GM19467 (cell line): ENCODE results near the gene UGGT2.
"Not testable (repeated sequence)": the region's sequence is repeated elsewhere in the genome, so short reads cannot be mapped to it uniquely, and the experiment has no call there.

Experiments
- ATAC-seq: cut with Tn5 transposase; IDR thresholded peaks from one replicate; pipeline ENCODE4 v1.9.1; 2021; ENCODE audit warnings: mild to moderate bottlenecking, moderate library complexity; ENCODE audit not compliant: unreplicated experiment

UGGT2 gene

DNA sequence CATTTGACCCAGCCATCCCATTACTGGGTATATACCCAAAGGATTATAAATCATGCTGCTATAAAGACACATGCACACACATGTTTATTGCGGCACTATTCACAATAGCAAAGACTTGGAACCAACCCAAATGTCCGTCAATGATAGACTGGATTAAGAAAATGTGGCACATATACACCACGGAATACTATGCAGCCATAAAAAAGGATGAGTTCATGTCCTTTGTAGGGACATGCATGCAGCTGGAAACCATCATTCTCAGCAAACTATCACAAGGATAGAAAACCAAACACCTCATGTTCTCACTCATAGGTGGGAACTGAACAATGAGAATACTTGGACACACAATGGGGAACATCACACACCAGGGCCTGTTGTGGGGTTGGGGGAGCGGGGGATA is 2.2 kb downstream of the UGGT2 start:
- not testable (repeated sequence) for ATAC-seq

DNA sequence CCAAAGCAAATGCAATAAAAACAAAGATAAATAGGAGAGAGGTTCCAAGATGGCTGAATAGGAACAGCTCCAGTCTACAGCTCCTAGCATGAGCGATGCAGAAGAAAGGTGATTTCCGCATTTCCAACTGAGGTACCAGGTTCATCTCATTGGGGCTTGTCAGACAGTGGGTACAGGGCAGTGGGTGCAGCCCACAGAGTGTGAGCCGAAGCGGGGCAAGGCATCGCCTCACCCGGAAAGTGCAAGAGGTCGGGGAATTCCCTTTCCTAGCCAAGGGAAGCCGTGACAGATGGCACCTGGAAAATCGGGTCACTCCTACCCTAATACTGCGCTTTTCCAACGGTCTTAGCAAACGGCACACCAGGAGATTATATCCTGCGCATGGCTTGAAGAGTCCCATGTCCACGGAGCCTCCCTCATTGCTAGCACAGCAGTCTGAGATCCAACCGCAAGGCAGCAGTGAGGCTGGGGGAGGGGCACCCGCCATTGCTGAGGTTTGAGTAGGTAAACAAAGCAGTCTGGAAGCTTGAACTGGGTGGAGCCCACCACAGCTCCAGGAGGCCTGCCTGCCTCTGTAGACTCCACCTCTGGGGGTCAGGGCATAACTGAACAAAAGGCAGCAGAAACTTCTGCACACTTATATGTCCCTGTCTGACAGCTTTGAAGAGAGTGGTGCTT is 6.6 kb downstream of the UGGT2 start:
- ATAC-seq = not testable (repeated sequence)

DNA sequence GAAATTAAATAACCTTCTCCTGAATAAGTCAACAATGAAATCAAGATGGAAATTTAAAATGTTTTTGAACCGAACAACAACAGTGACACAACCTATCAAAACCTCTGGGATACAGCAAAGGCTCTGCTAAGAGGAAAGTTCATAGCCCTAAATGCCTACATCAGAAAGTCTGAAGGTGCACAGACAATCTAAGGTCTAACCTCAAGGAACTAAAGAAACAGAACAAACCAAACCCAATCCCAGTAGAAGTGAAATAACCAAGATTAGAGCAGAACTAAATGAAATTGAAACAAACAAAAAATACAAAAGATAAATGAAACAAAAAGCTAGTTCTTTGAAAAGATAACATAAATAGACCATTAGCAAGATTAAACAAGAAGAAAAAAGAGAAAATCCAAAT is 9.0 kb downstream of the UGGT2 start:
- ATAC-seq = no peak

DNA sequence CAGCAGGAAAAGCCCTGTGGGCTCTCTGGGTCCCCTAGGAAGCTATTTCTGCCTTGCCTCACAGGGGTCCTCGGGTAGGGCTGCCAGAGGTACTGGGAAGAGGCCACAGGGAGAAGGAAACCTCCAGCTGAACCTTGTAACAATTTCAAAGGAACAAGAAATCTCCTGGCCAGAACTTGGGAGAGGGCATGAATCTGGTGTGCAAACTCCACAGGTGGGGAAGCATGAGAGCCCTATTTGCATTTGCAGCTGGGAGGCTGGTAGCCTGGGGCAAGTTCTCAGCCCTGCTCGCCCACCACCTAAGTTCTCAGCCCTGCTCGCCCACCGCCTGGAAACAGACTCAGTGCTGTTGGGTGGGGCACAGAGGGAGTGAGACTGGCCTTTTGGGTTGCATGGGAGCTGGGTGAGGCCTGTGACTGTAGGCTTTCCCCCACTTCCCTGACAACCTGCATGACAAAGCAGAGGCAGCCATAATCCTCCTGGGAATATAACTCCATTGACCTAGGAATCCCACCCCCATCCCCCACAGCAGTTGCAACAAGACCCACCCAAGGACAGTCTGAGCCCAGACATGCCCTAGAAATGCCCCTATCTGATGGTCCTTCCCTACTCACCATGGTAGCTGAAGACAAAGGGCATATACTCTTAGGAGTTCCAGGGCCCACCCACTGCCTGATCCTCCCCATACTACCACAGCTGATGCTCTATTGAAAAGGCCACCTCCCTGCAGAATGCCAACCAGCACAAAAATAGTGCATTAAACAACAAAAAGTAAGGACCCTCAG is 11.7 kb downstream of the UGGT2 start:
- ATAC-seq = no peak

DNA sequence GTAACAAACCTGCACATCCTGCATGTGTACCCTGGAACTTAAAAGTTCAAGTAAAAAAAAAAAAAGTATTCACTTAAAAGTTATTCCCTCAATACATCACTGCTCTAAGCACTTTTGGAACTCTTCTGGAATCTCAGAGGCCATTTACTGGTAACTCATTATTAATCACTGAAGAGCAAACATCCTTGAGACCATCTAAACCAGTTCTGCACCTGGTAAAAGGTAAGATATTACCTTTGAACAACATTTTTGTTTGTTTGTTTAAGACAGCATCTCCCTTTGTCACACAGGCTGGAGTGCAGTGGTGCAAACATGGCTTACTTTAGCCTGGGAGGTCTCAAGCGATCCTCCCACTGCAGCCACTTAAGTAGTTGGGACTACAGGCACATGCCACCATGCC is 16.7 kb downstream of the UGGT2 start:
- ATAC-seq = no peak

DNA sequence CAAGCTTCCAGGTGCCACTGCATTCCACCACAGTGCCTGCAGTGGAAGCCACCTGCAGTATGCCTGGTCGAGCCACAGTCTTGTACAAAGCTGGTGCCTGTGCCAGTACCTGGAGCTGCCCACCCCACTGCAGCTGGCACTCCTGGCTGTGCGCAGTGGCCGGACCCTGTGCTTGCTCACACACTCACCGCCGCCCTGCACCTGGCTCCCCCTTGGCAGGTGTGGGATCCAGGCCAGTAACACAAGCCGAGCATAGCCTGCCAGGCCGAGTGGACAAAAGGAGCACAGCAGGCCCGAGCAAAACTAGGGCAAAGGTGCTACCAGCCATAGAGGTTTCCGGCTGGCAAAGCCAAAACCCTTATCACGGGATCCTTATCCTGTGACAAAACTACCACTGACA is 18.5 kb downstream of the UGGT2 start:
- ATAC-seq = no peak

DNA sequence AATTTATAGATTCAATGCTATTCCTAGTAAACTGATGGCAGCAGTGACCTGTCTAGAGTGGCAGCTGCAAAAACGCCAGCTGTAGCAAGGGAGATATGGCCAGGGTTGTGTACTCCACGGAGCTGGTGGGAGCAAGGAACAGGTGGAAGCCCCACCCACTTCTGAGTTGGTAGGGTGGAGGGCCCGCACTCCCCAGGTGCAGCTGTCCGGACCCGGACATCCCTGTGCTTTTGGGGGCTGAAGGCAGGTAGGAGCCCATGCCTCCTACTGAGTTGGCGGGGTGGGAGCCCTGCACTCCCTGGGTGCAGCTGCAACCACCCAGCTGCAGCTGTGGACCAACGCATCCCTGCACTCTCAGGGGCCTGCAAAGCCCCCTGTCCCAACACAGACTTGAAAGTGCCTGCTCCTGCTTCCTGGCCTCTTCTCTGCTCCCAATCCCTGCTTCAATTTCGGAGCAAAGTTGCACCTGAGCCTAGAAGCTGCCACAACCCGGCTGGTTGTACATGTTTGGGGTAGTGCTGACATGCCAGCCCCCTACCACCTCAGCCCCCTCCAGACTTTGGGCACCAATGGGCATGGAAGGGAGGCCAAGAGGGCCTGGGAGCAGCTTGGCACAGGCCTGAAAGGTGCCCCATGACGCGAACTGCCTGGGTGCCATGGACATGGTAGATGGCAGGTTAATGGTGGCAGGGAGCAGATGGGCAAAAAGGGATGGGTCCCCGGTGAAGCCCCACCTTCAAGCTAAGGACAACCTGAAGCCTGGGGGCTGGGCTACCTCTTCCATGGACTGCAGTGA is 19.8 kb downstream of the UGGT2 start:
- ATAC-seq = no peak

DNA sequence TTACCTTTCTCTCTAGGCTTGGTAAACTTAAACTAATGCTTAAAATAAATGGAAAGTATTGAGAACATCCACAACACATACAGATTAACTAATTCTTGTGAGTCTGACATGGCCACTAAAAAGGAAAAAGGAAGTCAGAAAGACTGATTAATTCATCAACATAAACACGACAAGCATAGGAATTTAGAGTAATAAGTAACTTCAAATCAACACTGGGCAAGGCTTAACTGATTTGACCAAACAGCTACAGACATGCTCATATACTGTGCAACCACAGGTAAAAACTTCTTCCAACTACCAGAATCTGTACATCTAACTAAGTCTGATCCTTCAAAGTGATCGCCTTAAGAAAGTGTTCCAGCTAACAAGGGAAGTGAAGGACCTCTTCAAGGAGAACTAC is 20.5 kb downstream of the UGGT2 start:
- ATAC-seq = no peak

DNA sequence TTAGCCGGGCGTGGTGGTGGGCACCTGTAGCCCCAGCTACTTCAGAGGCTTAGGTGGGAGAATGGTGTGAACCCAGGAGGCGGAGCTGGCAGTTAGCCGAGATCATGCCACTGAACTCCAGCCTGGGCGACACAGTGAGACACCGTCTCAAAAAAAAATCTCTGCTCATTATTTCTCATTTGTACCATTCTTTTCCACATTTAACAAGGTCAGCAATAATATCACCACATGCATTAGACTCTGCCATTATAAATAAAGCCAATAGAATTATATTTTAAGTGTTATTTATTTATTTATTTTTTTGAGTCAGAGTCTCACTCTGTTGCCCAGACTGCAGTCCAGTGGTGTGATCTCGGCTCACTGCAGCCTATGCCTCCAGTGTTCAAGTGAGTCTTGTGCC is 24.2 kb downstream of the UGGT2 start:
- ATAC-seq = no peak

DNA sequence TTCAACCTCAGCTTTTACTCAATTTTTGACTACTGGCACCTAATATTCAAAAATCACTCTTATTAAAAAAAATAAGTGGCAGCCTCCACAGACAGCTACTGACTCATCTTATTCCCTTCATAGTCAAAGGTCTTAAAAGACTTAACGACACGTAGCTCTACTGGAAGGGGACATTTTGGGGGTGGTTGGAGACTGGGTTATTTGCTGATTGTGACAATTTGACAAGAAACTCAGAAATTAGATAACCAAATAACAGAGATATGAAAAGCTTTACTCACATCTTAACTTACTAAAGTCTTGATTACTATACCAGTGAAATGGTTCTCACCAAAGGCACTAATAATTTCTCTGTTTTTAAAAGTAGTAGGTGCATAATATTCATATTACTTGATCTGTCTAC is 25.7 kb downstream of the UGGT2 start:
- no peak for ATAC-seq

DNA sequence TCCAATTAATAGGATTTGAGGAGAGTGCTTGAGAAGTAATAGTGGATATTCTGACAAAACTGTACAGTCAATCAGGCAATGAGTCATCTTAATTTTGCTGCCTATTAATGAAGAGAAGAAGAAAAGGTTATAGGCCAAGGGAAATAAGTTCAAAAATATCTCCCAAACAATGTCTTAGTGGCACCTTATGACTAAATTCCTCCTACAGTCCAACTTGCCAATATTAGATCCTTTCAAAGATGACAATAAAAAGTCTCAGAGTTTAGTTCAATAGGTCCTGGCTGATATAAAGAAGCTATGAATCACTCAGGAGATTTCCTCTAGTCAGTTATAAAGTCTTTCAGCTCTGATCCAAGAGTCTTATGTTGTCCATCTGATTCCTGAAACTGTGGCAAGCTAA is 27.9 kb downstream of the UGGT2 start:
- no peak for ATAC-seq

DNA sequence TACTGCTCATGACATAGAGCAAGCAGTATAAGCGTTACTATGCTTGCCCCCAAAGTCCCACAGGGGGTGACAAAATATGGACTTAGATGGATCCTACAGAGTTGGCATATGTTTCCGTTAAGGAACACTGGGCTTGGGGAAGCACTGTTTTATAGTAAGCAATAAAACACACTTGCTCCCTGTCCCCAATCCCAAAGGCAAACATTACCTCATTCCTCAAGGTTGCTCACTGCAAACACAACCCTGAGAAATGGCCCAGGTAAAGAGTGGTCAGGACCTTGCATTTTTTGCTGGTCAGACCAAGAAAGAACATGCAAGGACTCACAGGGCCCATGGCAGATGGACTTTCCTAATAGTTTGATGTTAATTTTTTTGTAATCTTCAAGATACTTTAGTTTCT is 32.3 kb downstream of the UGGT2 start:
- no peak for ATAC-seq

DNA sequence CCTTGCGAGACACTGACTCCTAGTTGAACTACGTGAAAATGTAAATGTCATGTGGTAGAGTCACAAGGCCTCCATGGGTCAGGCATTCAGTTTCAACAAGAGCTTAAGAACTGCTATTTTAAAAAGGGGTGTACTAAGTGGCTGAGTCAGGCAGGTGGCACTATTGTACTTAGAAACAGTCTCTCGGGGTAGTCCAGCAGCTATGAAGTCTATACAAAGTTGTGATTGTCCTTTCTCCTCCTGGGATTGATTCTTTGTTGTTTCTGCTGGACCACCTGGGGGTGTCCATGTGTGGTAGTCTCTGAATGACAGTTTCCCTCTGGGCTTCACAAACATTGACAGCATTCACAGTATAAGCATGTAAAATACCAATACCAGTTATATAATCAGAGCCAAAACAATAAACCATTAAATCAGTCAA is 33.0 kb downstream of the UGGT2 start:
- ATAC-seq = peak; percentile 78

DNA sequence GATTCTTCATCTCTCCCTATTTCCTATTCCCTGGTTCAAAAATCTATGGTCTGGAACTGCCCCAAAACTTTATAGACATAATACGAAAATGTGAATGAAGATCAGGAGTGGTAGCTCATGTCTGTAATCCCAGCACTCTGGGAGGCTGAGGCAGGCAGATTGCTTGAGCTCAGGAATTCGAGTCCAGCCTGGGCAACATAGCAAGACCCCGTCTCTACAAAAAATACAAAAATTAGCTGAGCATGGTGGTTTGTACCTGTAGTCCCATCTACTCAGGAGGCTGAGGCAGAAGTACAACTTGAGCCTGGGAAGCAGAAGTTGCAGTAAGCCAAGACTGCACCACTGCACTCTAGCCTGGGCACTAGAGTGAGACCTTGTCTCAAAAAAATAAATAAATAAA is 35.1 kb downstream of the UGGT2 start:
- ATAC-seq = no peak

DNA sequence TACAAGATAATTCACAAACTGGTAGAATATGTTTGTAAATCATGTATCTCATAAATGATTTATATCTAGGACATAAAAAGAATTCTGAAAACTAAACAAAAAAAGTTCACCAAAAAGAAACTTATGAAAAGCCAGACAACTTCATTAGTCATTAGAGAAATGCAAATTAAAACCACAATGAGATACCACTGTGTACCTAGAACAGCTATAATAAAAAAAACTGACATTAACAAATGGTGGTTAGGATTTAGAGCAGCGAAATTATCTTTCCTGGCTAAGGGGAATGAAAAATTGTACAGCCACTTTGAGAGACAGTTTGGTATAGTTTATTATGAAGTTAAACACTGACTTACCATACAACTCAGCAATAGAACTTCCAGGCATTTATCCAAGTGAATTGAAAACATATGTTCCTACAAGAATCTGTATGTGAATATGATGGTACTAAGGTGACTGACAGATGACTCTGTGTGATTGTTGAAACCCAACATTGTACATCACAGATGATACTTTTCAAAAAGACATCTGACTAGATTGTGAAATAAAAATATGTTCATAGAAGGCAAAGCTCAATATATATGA is 41.8 kb downstream of the UGGT2 start:
- ATAC-seq = no peak

DNA sequence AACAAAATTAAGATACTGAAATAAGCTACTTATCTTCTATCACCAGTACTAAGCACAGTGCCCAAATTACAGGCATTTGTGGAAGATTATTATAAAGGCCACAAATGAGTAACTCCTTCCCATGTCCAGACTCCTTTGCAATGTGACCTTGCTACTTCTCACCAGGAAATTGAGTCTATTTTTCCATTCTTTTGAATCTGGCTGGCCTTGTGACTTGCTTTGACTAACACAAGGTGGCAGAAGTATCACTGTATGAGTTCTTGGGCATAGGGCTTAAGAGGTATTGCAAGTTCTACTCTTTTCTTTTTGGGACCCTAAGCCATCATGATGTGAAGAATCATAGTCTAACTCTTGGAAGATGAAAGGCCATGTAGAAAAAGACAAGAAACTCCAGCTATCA is 49.9 kb downstream of the UGGT2 start:
- no peak for ATAC-seq

DNA sequence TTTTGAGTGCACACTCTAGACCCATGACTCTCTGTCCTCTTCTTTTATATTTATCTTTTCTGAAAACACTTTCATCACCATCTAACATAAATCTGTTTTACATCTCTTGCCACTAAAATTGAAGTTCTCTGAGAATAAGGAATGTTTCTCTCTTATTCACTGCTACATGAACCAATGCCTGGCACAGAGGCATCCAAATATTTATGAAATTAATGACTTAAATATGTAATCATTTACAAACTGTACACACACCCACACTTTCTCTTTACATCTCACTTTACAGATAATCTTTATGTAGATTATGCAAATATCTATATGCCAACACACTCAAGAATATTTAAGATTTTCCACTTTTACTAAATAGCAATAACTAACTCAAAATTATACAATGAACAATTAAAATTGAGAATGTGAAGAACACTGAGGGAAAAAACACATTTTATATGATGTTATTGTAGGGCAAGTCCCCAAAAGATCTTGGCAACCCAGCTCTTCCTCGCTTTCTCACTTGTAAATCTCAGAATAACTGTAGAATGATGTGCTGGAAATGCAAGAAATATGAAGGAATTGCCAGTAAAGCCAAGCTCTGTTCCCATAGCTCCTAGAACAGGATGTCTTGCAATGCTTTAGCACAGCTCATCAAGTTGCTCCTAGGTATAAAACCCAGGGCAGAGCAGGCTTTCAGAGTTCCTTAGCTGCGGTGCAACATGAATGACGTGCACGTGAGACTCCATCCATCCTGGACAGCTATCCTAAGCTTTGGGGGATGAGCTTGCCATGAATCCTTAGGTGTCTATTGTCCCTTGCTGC is 50.7 kb downstream of the UGGT2 start:
- ATAC-seq = no peak

DNA sequence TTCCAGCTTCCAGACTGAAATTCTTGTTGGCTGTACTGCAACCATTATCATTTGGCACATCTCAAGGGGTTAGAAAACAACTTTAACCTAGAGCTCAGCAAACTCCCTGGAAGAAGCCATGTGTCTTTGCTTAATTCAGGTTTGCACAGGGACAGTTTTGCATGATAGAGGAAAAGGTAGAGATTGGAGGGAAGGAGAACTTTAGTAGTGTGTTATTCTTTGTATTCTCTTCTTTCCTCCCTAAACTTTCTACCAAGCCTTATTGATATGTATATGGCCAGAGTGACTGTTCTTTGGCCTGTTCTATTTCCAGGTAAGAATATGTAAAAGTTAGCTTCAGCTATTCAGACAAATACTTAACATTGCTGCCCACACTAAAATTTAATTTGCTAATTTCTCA is 53.1 kb downstream of the UGGT2 start:
- ATAC-seq = no peak

DNA sequence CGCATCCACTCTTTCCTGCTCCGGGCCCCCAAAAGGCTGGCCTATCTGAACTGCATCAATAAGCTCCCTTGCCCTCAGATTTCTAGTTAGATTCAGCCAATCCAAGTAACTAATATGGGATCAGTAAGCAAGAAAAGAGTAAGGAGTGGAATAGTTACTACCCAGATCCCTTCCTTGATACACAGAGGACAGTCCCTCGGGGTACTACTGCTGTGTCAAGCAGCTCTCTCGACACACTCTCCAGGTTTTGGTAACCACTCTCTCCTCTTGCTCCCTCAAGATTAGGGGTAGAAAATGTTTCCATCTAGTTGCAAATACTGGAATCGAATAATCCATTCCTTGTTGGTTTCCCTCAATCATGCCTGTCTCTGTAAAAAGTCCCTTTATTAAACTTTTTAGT is 65.4 kb downstream of the UGGT2 start:
- no peak for ATAC-seq

DNA sequence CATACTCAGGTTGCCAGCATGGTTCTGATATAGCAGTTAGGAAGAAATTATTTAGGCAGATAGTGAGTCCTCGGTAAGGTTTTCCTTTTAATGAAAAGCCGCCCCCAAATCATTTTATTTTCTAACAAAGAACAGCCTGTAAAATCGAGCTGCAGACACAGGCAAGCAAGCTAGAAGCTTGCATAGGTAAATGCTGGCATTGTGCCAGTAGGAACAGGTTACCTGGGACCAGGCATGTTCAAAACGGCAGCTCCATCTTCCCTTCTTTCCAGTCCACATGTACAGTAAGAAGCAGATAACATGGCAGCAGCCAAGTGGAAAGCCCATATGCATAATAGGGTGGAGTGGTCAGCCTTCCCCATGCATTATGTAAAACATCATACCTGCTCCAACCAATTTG is 71.1 kb downstream of the UGGT2 start:
- no peak for ATAC-seq

DNA sequence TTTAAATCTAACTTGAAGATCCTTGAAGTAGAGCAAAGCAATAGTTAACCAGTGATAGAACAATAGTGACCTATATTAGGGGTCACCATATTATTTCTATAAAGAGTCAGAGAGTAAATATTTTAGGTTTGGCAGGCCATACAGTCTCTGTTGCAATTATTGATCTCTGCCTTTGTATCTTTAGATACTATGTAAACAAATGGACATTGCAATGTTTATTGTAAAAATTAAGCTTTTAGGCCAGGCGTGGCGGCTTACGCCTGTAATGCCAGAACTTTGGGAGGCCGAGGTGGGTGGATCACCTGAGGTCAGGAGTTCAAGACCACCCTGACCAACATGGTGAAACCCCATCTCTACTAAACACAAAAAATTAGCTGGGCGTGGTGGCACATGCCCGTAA is 80.5 kb downstream of the UGGT2 start:
- ATAC-seq = not testable (repeated sequence)
